Measurements from ENCODE around the gene LPP. TPM values are rescaled to one million over a fixed set of nuclear protein-coding genes. Genes with fewer than 3 reads are reported as not detected.

Gene LPP
- total RNA-seq, 1 experiment from 2014 or later, result 54.0 TPM

DNA sequence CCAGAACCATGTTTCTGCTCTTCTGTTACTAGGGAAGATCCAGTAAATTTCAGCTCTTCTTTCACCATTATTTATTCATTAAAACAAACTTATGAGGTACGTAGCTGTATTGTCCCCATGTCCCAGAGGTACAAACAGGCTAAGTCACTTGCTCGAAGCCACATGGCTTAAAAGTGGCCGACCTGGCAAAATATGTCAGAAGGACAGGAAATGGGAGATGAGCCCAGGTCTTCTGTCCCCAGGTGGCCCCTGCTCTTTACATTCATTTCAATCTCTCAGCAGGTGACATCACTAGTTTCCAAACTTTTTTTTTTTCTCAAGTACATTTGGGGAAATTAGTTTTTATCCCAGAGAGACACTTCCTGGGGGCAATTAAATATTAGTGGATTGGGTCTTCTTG is 34.1 kb upstream of the LPP start:
- H3K27ac ChIP-seq (ENCODE audit: low read depth, low read length), result no peak overlapping the region
- H2AFZ ChIP-seq (ENCODE audit: low read depth, low read length, poor library complexity, severe bottlenecking), result no peak overlapping the region
- H3K27me3 ChIP-seq (ENCODE audit: insufficient read depth, low read length), result no peaks in the 10 kb centered on the region
- no peak for ATAC-seq
- no peaks in the 10 kb centered on the region for H3K79me2 ChIP-seq (ENCODE audit: insufficient read depth, low read length)
- no TSS peak for BruUV-seq (replicated peaks)
- TF ChIP-seq, protein P1, sequence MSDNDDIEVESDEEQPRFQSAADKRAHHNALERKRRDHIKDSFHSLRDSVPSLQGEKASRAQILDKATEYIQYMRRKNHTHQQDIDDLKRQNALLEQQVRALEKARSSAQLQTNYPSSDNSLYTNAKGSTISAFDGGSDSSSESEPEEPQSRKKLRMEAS (IDR thresholded peaks at IDR 0.05), result no peak
- ChIA-PET CTCF (no interaction called here), RAD21 (ENCODE audit: low non-redundant PET in 1 of 2, low total read pairs in 2 of 2, uncharacterized antibody in 2 of 2, unreplicated experiment in 2 of 2) (no interaction called here), POLR2A (no interaction called here)
- H3K4me1 ChIP-seq (ENCODE audit: control insufficient read depth in 1 of 2, insufficient read depth in 2 of 2, low read length in 2 of 2), result no peaks in the 10 kb centered on the region
- H3K9me2 ChIP-seq (ENCODE audit: insufficient read depth), result no peaks in the 10 kb centered on the region
- no peaks in the 10 kb centered on the region for H3K36me3 ChIP-seq (ENCODE audit: control insufficient read depth in 1 of 2, insufficient read depth in 2 of 2, low read length in 2 of 2)
- intact Hi-C loops (cut with micrococcal nuclease), result no loop called here
- no peak overlapping the region for H3K4me2 ChIP-seq (ENCODE audit: low read length)
- no peak for DNase-seq (ENCODE audit: low read depth, low spot score)
- H3K9ac ChIP-seq (ENCODE audit: low read length), result no peak overlapping the region
- H4K20me1 ChIP-seq (ENCODE audit: insufficient read depth), result no peaks in the 10 kb centered on the region
- no peaks in the 10 kb centered on the region for H3K9me3 ChIP-seq (ENCODE audit: control insufficient read depth in 1 of 2, insufficient read depth in 1 of 2, low read depth in 1 of 2, low read length in 2 of 2)
- no peak overlapping the region for H3K4me3 ChIP-seq (replicated peaks in 1 of 2; ENCODE audit: low read depth in 1 of 2, low read length in 2 of 2)

GRCh38 chr3:188122571-188123169 is 31.3 kb upstream of the LPP start:
- CTCF ChIA-PET, result no interaction called here
- H3K4me3 ChIP-seq (replicated peaks in 1 of 2; ENCODE audit: low read depth in 1 of 2, low read length in 2 of 2), result no peak overlapping the region
- no peak overlapping the region for H3K27ac ChIP-seq (ENCODE audit: low read depth, low read length)
- no peaks in the 10 kb centered on the region for H3K27me3 ChIP-seq (ENCODE audit: insufficient read depth, low read length)
- TF ChIP-seq YY1 (IDR thresholded peaks at IDR 0.05; ENCODE audit: extremely low read depth, insufficient replicate concordance, low read depth, low read length) (no peak), ZFX (IDR thresholded peaks at IDR 0.05) (no peak), CEBPB (IDR thresholded peaks at IDR 0.05; ENCODE audit: low read depth) (no peak), POLR2AphosphoS5 (IDR thresholded peaks at IDR 0.05; ENCODE audit: low read depth, low read length) (no peak), TCF7L2 (IDR thresholded peaks at IDR 0.05; ENCODE audit: borderline replicate concordance, extremely low read depth, insufficient read depth, insufficient read length) (no peak), POLR2A (IDR thresholded peaks at IDR 0.05; ENCODE audit: borderline replicate concordance, extremely low read depth, insufficient read depth, insufficient read length) (no peak), ZBTB33 (IDR thresholded peaks at IDR 0.05; ENCODE audit: extremely low read depth, insufficient replicate concordance, low read length) (no peak)
- TF ChIP-seq, protein P2, sequence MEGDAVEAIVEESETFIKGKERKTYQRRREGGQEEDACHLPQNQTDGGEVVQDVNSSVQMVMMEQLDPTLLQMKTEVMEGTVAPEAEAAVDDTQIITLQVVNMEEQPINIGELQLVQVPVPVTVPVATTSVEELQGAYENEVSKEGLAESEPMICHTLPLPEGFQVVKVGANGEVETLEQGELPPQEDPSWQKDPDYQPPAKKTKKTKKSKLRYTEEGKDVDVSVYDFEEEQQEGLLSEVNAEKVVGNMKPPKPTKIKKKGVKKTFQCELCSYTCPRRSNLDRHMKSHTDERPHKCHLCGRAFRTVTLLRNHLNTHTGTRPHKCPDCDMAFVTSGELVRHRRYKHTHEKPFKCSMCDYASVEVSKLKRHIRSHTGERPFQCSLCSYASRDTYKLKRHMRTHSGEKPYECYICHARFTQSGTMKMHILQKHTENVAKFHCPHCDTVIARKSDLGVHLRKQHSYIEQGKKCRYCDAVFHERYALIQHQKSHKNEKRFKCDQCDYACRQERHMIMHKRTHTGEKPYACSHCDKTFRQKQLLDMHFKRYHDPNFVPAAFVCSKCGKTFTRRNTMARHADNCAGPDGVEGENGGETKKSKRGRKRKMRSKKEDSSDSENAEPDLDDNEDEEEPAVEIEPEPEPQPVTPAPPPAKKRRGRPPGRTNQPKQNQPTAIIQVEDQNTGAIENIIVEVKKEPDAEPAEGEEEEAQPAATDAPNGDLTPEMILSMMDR (IDR thresholded peaks at IDR 0.05 in 2 of 3, conservative IDR thresholded peaks at IDR 0.05 in 1 of 3; ENCODE audit: borderline replicate concordance in 1 of 3, insufficient read depth in 1 of 3, low read depth in 2 of 3, low read length in 2 of 3), result no peak
- TF ChIP-seq, protein P3, sequence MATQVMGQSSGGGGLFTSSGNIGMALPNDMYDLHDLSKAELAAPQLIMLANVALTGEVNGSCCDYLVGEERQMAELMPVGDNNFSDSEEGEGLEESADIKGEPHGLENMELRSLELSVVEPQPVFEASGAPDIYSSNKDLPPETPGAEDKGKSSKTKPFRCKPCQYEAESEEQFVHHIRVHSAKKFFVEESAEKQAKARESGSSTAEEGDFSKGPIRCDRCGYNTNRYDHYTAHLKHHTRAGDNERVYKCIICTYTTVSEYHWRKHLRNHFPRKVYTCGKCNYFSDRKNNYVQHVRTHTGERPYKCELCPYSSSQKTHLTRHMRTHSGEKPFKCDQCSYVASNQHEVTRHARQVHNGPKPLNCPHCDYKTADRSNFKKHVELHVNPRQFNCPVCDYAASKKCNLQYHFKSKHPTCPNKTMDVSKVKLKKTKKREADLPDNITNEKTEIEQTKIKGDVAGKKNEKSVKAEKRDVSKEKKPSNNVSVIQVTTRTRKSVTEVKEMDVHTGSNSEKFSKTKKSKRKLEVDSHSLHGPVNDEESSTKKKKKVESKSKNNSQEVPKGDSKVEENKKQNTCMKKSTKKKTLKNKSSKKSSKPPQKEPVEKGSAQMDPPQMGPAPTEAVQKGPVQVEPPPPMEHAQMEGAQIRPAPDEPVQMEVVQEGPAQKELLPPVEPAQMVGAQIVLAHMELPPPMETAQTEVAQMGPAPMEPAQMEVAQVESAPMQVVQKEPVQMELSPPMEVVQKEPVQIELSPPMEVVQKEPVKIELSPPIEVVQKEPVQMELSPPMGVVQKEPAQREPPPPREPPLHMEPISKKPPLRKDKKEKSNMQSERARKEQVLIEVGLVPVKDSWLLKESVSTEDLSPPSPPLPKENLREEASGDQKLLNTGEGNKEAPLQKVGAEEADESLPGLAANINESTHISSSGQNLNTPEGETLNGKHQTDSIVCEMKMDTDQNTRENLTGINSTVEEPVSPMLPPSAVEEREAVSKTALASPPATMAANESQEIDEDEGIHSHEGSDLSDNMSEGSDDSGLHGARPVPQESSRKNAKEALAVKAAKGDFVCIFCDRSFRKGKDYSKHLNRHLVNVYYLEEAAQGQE (IDR thresholded peaks at IDR 0.05; ENCODE audit: low read depth), result no peak
- no TSS peak for BruUV-seq (replicated peaks)
- no peak for DNase-seq (ENCODE audit: low read depth, low spot score)
- H3K4me1 ChIP-seq (ENCODE audit: control insufficient read depth in 1 of 2, insufficient read depth in 2 of 2, low read length in 2 of 2), result no peaks in the 10 kb centered on the region
- H3K9me2 ChIP-seq (ENCODE audit: insufficient read depth), result no peaks in the 10 kb centered on the region
- POLR2A ChIA-PET, result no interaction called here
- no peak overlapping the region for H3K9ac ChIP-seq (ENCODE audit: low read length)
- RAD21 ChIA-PET (ENCODE audit: low non-redundant PET in 1 of 2, low total read pairs in 2 of 2, uncharacterized antibody in 2 of 2, unreplicated experiment in 2 of 2), result no interaction called here
- no peak for ATAC-seq
- intact Hi-C loops (cut with micrococcal nuclease), result no loop called here
- no peak overlapping the region for H2AFZ ChIP-seq (ENCODE audit: low read depth, low read length, poor library complexity, severe bottlenecking)
- no peak overlapping the region for H3K4me2 ChIP-seq (ENCODE audit: low read length)
- H3K36me3 ChIP-seq (ENCODE audit: control insufficient read depth in 1 of 2, insufficient read depth in 2 of 2, low read length in 2 of 2), result no peaks in the 10 kb centered on the region
- H3K9me3 ChIP-seq (ENCODE audit: control insufficient read depth in 1 of 2, insufficient read depth in 1 of 2, low read depth in 1 of 2, low read length in 2 of 2), result no peaks in the 10 kb centered on the region
- no peaks in the 10 kb centered on the region for H4K20me1 ChIP-seq (ENCODE audit: insufficient read depth)
- no peaks in the 10 kb centered on the region for H3K79me2 ChIP-seq (ENCODE audit: insufficient read depth, low read length)
